Hepatocyte (in vitro differentiated cells): ENCODE results near the gene CHRNA7. TPM values are rescaled to one million over a fixed set of nuclear protein-coding genes. Genes with fewer than 3 reads are reported as not detected.

Experiments used
- DNase-seq: peaks from one replicate; pipeline ENCODE4 v3.0.0-alpha.2; 2016; ENCODE audit warnings: low spot score
- H2AFZ ChIP-seq: fragments of 200-600 bp; sonication (generic); 2 replicates; pipeline ENCODE4 v1.6.0; 2016; ENCODE audit warnings: antibody characterized with exemption, mild to moderate bottlenecking
- H3K27ac ChIP-seq: fragments of 200-600 bp; sonication (generic); 2 replicates; pipeline ENCODE4 v1.5.1; 2016; ENCODE audit warnings: mild to moderate bottlenecking
- H3K27me3 ChIP-seq: fragments of 200-600 bp; sonication (generic); 2 replicates; pipeline ENCODE4 v1.6.1; 2016
- H3K36me3 ChIP-seq: fragments of 200-600 bp; sonication (generic); replicated peaks from 2 replicates; pipeline ENCODE4 v1.5.1; 2016; ENCODE audit warnings: low read depth; ENCODE audit not compliant: insufficient read depth
- H3K4me1 ChIP-seq: fragments of 200-600 bp; sonication (generic); 2 replicates; pipeline ENCODE4 v1.5.1; 2016; ENCODE audit warnings: mild to moderate bottlenecking, moderate library complexity; ENCODE audit not compliant: insufficient read depth
- H3K4me2 ChIP-seq: fragments of 200-600 bp; sonication (generic); 2 replicates; pipeline ENCODE4 v1.6.0; 2016
- H3K4me3 ChIP-seq: fragments of 200-600 bp; sonication (generic); 2 replicates; pipeline ENCODE4 v1.5.1; 2016; ENCODE audit warnings: mild to moderate bottlenecking
- H3K79me2 ChIP-seq: fragments of 200-600 bp; sonication (generic); 2 replicates; pipeline ENCODE4 v1.6.0; 2017; ENCODE audit warnings: mild to moderate bottlenecking
- H3K9me2 ChIP-seq: fragments of 200-600 bp; sonication (generic); replicated peaks from 2 replicates; pipeline ENCODE4 v1.6.0; 2017; ENCODE audit warnings: mild to moderate bottlenecking; ENCODE audit not compliant: insufficient read depth
- H3K9me3 ChIP-seq: fragments of 200-600 bp; sonication (generic); 2 replicates; pipeline ENCODE4 v1.5.1; 2016; ENCODE audit warnings: low read depth, mild to moderate bottlenecking
- H4K20me1 ChIP-seq: fragments of 200-600 bp; sonication (generic); 2 replicates; pipeline ENCODE4 v1.6.0; 2016; ENCODE audit warnings: mild to moderate bottlenecking; ENCODE audit not compliant: insufficient read depth, poor library complexity, severe bottlenecking
- EZH2 ChIP-seq: fragments of 200-600 bp; sonication (generic); IDR thresholded peaks from 2 replicates; pipeline ENCODE4 v1.6.1; 2016; ENCODE audit warnings: antibody characterized with exemption, mild to moderate bottlenecking, borderline replicate concordance
- EZH2phosphoT487 ChIP-seq: fragments of 200-600 bp; sonication (generic); IDR thresholded peaks from one replicate; pipeline ENCODE4 v1.6.1; 2018; ENCODE audit warnings: antibody characterized with exemption, mild to moderate bottlenecking, low read depth, moderate library complexity; ENCODE audit not compliant: unreplicated experiment, severe bottlenecking
- WGBS: methylation state at CpG from one replicate; pipeline ENCODE4 v1.1.6; 2016; ENCODE audit warnings: low lambda C conversion rate; ENCODE audit errors: missing lambda C conversion rate; 5-methylcytosine and 5-hydroxymethylcytosine counted together
- polyA plus RNA-seq: library from polyadenylated mRNA; unstranded; fragments of >200 nt; fragmentation: Nextera tagmentation; extraction: Ambion mirVana; gene quantifications from 2 replicates; pipeline ENCODE4 v1.2.1, GENCODE V29; 2016
- total RNA-seq: library from RNA; depleted of rRNA; stranded (reverse); fragments of >200 nt; gene quantifications from 2 replicates; pipeline ENCODE4 v1.2.3, GENCODE V29; 2014
- TF ChIP-seq, protein P1 (sequence below): fragments of 200-600 bp; sonication (generic); IDR thresholded peaks from 2 replicates; pipeline ENCODE4 v1.5.1; 2016; ENCODE audit warnings: antibody characterized with exemption, mild to moderate bottlenecking; ENCODE audit not compliant: poor library complexity

CHRNA7 gene
- total and polyA plus RNA-seq, 2 experiments from 2014 or later = 3.0 to 4.0 TPM

DNA sequence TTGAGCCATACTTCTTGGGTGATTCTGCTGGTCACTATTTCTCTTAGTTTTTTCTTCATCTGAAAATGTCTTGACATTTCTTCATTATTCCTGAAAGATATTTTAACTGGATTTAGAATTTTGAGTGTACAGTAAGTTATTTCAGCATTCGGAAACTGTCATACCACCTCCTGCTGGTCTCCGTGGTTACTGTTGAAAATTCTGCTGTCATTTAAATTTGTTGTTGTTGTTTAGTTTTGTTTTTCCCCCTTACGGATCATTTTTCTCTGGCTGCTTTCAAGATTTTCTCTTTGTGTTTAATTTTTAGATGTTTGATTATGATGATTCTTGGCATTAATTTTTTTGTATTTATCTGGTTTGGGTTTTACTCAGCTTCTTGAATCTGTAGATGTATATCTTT is 100.5 kb downstream of the CHRNA7 start:
- Histone ChIP-seq H4K20me1 (no peaks in the 10 kb centered on the region), H3K4me2 (no peak overlapping the region), H2AFZ (no peak overlapping the region), H3K27me3 (no peaks in the 10 kb centered on the region), H3K9me3 (no peaks in the 10 kb centered on the region), H3K4me1 (no peaks in the 10 kb centered on the region), H3K4me3 (no peak overlapping the region), H3K36me3 (no peaks in the 10 kb centered on the region), H3K79me2 (no peaks in the 10 kb centered on the region), H3K27ac (no peak overlapping the region), H3K9me2 (no peaks in the 10 kb centered on the region)
- TF ChIP-seq EZH2 (no peak), EZH2phosphoT487 (no peak)
- TF ChIP-seq, protein P1, sequence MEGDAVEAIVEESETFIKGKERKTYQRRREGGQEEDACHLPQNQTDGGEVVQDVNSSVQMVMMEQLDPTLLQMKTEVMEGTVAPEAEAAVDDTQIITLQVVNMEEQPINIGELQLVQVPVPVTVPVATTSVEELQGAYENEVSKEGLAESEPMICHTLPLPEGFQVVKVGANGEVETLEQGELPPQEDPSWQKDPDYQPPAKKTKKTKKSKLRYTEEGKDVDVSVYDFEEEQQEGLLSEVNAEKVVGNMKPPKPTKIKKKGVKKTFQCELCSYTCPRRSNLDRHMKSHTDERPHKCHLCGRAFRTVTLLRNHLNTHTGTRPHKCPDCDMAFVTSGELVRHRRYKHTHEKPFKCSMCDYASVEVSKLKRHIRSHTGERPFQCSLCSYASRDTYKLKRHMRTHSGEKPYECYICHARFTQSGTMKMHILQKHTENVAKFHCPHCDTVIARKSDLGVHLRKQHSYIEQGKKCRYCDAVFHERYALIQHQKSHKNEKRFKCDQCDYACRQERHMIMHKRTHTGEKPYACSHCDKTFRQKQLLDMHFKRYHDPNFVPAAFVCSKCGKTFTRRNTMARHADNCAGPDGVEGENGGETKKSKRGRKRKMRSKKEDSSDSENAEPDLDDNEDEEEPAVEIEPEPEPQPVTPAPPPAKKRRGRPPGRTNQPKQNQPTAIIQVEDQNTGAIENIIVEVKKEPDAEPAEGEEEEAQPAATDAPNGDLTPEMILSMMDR = no peak
- WGBS = 92% methylated on average over 3 of the region's 3 CpGs
- no peak for DNase-seq

DNA sequence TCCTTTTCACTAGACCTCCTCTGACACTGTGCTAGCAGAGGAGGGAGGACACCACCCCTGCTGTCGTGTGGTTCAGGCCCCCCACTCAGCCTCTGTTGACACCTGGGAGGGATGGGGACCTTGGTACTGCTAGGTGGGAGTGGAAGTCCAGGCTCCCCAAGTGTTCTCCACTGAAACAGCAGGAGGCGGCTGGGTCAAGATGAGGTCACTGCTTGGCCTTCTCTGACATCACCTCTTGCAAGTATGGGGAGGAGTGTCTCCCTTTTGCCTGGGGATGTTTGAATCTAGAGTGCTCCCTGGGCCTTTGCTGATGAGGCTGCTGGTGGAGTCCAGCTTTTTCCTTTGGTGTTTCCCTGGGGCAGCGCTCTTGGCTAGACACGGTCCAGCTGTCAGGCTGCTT is 101.5 kb downstream of the CHRNA7 start:
- Histone ChIP-seq H4K20me1 (no peaks in the 10 kb centered on the region), H3K9me2 (no peaks in the 10 kb centered on the region), H3K9me3 (no peaks in the 10 kb centered on the region), H3K36me3 (no peaks in the 10 kb centered on the region), H3K4me2 (no peak overlapping the region), H3K4me3 (no peak overlapping the region), H3K79me2 (no peaks in the 10 kb centered on the region), H3K27ac (no peak overlapping the region), H3K27me3 (no peaks in the 10 kb centered on the region), H2AFZ (no peak overlapping the region), H3K4me1 (no peaks in the 10 kb centered on the region)
- DNase-seq = no peak
- WGBS = 92% methylated on average over 4 of the region's 4 CpGs
- TF ChIP-seq EZH2 (no peak), EZH2phosphoT487 (no peak)
- TF ChIP-seq, protein P1 = no peak

GRCh38 chr15:32132859-32133258 is 102.5 kb downstream of the CHRNA7 start:
- TF ChIP-seq, protein P1 = no peak
- TF ChIP-seq EZH2 = no peak
- no peak for TF ChIP-seq EZH2phosphoT487
- Histone ChIP-seq H3K4me2 (no peak overlapping the region), H3K36me3 (no peaks in the 10 kb centered on the region), H2AFZ (no peak overlapping the region), H3K4me3 (no peak overlapping the region), H3K27ac (no peak overlapping the region), H4K20me1 (no peaks in the 10 kb centered on the region), H3K79me2 (no peaks in the 10 kb centered on the region), H3K9me2 (no peaks in the 10 kb centered on the region), H3K9me3 (no peaks in the 10 kb centered on the region), H3K4me1 (no peaks in the 10 kb centered on the region), H3K27me3 (no peaks in the 10 kb centered on the region)
- 76% methylated on average over 2 of the region's 2 CpGs for WGBS
- DNase-seq = no peak

- Histone ChIP-seq H3K27ac (no peak overlapping the region), H3K79me2 (no peaks in the 10 kb centered on the region), H4K20me1 (no peaks in the 10 kb centered on the region), H3K4me2 (no peak overlapping the region), H3K9me3 (no peaks in the 10 kb centered on the region), H3K9me2 (no peaks in the 10 kb centered on the region), H3K4me1 (no peaks in the 10 kb centered on the region), H3K27me3 (no peaks in the 10 kb centered on the region), H3K36me3 (no peaks in the 10 kb centered on the region), H3K4me3 (no peak overlapping the region), H2AFZ (no peak overlapping the region)
- TF ChIP-seq EZH2 (no peak), EZH2phosphoT487 (no peak)
- TF ChIP-seq, protein P1 = no peak
- WGBS = 77% methylated on average over 5 of the region's 5 CpGs
- DNase-seq = no peak
These were observed 104.5 kb downstream of the CHRNA7 start for GRCh38 chr15:32134842-32135241.
